ENCODE results near the gene SNAPC1. TPM values are rescaled to one million over a fixed set of nuclear protein-coding genes. Genes with fewer than 3 reads are reported as not detected.

SNAPC1 gene
- total RNA-seq, 4 donors from 2014 or later = 1.7 to 9.9 (median 3.0) TPM

DNA sequence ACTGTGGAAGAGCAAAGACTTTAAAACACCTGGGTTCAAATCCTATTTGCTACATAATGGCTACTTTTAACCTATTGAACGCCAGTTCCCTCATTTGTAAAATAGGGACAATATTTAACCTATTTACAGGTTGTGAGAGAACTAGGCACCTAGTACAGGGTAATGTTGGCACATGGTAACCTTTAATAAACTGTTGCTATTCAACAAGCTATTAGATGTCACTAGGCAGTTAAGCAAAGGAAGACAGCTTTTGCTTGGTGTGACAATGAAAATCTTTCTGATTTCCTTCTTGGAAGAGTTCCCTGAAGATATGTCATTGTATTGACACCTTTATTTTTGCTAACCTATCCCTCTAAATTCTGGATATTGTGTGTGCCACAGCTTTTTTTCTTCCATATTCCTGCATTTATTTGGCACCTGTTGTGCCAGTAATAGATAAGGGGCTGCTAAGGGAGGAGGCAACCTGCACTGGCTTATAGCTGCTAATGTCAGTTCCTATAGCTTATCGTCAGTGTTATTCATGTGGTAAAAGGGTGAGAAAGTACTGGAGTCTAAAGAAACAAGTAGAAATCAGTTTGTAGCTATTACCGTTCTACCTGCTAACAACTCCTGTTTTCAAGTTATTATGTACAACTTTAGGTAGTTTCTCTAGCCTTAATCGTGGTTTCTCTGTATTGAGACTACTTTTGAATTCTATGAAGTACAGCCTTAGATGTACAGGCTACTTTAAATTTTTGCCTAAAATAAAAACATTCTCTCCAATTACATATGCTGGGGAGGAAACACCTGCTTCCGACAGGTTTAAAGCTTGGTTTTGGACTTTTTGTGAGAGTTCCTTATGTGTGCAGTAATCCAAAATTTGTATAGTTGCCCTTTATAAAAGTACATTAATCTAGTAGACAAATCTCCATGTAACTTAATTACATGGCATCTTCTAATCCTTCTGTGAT lies 42.6 kb upstream of the SNAPC1 start:
- DNase-seq = no peak
- Histone ChIP-seq H3K9me3 (no peaks in the 10 kb centered on the region), H3K27ac (peak overlapping the region in 2 of 4 donors; percentile 21 to 45), H3K27me3 (no peaks in the 10 kb centered on the region), H3K36me3 (peaks cover 0 to 24% (median 0%) of the 10 kb centered on the region in 3 donors), H3K4me1 (peaks cover 0 to 29% (median 10%) of the 10 kb centered on the region in 4 donors), H3K4me3 (no peak overlapping the region)
- TF ChIP-seq, protein P1, sequence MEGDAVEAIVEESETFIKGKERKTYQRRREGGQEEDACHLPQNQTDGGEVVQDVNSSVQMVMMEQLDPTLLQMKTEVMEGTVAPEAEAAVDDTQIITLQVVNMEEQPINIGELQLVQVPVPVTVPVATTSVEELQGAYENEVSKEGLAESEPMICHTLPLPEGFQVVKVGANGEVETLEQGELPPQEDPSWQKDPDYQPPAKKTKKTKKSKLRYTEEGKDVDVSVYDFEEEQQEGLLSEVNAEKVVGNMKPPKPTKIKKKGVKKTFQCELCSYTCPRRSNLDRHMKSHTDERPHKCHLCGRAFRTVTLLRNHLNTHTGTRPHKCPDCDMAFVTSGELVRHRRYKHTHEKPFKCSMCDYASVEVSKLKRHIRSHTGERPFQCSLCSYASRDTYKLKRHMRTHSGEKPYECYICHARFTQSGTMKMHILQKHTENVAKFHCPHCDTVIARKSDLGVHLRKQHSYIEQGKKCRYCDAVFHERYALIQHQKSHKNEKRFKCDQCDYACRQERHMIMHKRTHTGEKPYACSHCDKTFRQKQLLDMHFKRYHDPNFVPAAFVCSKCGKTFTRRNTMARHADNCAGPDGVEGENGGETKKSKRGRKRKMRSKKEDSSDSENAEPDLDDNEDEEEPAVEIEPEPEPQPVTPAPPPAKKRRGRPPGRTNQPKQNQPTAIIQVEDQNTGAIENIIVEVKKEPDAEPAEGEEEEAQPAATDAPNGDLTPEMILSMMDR (IDR thresholded peaks at IDR 0.05) = no peak
- TF ChIP-seq POLR2A (IDR thresholded peaks at IDR 0.05) = no peak

DNA sequence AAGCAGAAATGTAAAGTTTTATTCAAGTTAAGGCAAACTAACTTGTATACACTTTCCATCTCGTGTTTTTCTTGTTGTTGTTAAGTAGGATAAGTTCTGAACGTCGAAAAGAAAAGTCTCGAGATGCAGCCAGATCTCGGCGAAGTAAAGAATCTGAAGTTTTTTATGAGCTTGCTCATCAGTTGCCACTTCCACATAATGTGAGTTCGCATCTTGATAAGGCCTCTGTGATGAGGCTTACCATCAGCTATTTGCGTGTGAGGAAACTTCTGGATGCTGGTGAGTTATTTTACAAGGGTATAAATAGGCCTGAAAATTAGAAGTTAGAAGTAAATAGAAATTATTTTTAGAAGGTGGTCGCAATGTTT lies 41.9 kb upstream of the SNAPC1 start:
- Histone ChIP-seq H3K27ac (no peak overlapping the region), H3K4me1 (peaks cover 0 to 29% (median 10%) of the 10 kb centered on the region in 4 donors), H3K9me3 (no peaks in the 10 kb centered on the region), H3K4me3 (no peak overlapping the region), H3K27me3 (no peaks in the 10 kb centered on the region), H3K36me3 (peaks cover 0 to 31% (median 0%) of the 10 kb centered on the region in 3 donors)
- DNase-seq = no peak
- no peak for TF ChIP-seq POLR2A (IDR thresholded peaks at IDR 0.05)
- TF ChIP-seq, protein P1 (IDR thresholded peaks at IDR 0.05) = no peak

DNA sequence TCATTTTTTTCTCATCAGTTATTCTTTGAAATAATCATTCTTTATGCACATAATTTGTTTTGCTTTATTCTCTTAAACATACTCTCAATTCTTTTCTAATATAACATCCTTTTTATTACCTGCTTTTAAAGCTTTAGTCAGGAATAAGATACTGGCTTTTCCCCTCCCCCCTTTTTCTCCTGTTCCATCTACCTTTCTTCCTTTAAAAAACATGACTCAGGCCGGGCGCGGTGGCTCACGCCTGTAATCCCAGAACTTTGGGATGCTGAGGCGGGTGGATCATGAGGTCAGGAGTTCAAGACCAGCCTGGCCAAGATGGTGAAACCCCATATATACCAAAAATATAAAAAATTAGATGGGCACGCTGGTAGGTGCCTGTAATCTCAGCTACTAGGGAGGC lies 41.5 kb upstream of the SNAPC1 start:
- H3K27ac ChIP-seq = no peak overlapping the region
- H3K36me3 ChIP-seq = peaks cover 0 to 36% (median 0%) of the 10 kb centered on the region in 3 donors
- peaks cover 0 to 29% (median 10%) of the 10 kb centered on the region in 4 donors for H3K4me1 ChIP-seq
- TF ChIP-seq, protein P1 (IDR thresholded peaks at IDR 0.05) = no peak
- no peak for TF ChIP-seq POLR2A (IDR thresholded peaks at IDR 0.05)
- H3K9me3 ChIP-seq = no peaks in the 10 kb centered on the region
- no peak overlapping the region for H3K4me3 ChIP-seq
- no peak for DNase-seq
- H3K27me3 ChIP-seq = no peaks in the 10 kb centered on the region

DNA sequence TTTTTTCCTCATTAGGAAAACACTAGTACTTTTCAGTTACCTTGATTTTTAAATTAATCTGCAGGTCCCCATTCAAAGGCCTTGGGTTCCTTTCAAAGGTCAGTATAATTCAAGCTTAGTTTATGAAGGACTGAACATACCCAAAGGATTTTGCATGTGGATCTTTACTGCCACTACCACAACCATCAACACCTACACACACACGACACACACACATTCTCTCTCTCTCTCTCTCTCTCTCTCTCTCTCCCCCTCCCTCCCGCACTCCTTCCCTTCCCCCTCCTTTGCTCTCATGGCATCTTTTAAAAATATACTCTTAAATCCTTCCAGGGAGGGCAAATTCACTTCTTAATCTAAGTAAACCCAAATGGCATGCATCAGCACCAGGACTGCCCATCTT lies 38.1 kb upstream of the SNAPC1 start:
- H3K4me3 ChIP-seq = no peak overlapping the region
- H3K9me3 ChIP-seq = no peaks in the 10 kb centered on the region
- H3K27ac ChIP-seq = no peak overlapping the region
- H3K27me3 ChIP-seq = no peaks in the 10 kb centered on the region
- H3K36me3 ChIP-seq = peaks cover 0 to 66% (median 0%) of the 10 kb centered on the region in 3 donors
- no peak for TF ChIP-seq POLR2A (IDR thresholded peaks at IDR 0.05)
- TF ChIP-seq, protein P1 (IDR thresholded peaks at IDR 0.05) = no peak
- no peak for DNase-seq
- H3K4me1 ChIP-seq = peaks cover 0 to 6% (median 1%) of the 10 kb centered on the region in 4 donors

DNA sequence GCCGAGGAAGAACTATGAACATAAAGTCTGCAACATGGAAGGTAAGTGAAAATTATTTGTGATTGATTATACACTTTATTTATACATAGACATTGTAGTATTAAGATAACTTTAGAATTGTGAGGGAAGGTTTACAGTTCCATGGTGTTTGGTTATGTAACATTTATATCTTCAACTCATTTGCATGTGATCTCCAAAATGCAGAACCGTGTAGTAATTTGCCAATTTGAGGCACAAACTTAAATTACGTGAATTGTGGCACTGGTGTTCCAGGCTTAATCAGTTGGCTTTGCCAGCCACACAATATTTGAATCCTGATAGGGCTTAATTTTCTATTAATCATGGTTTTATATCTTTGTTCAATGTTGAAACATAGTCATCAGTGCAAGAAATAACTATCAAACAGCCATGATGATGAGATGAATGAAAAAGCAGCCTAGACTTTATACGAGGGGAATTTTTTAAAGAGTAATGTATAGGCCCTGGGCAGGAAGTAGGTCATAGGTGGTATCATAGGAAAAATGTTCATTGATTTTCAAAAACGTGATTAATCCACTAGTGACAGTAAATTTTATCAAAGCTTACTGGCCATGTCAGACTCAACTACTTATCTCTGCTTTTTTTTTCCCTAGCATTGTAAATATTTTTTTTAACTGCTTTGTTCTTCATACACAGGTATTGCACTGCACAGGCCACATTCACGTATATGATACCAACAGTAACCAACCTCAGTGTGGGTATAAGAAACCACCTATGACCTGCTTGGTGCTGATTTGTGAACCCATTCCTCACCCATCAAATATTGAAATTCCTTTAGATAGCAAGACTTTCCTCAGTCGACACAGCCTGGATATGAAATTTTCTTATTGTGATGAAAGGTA lies 35.2 kb upstream of the SNAPC1 start:
- TF ChIP-seq, protein P1 (IDR thresholded peaks at IDR 0.05) = no peak
- TF ChIP-seq POLR2A (IDR thresholded peaks at IDR 0.05) = no peak
- H3K27me3 ChIP-seq = no peaks in the 10 kb centered on the region
- DNase-seq = no peak
- no peaks in the 10 kb centered on the region for H3K4me1 ChIP-seq
- H3K4me3 ChIP-seq = no peak overlapping the region
- H3K9me3 ChIP-seq = no peaks in the 10 kb centered on the region
- H3K36me3 ChIP-seq = peaks cover 0 to 79% (median 0%) of the 10 kb centered on the region in 3 donors
- H3K27ac ChIP-seq = no peak overlapping the region

Measured in Peyer's patch (tissue), 4 donors.